BJ (cell line): Measurements from ENCODE around the gene SGSM1. TPM values are rescaled to one million over a fixed set of nuclear protein-coding genes. Genes with fewer than 3 reads are reported as not detected.

Experiments used
- CTCF ChIA-PET: fragments of 350-600 bp; formaldehyde crosslinking; extraction: SDS; loops from one replicate; lab custom pipeline; 2021; ENCODE audit warnings: antibody characterized with exemption, inconsistent platforms; lab: Yijun Ruan, JAX
- POLR2A ChIA-PET: fragments of 300-600 bp; sonication (Branson Sonifier 250); formaldehyde crosslinking; extraction: SDS; loops from one replicate; lab custom pipeline; 2021; ENCODE audit warnings: antibody characterized with exemption; lab: Charles Lee
- DNase-seq: peaks from one replicate; pipeline ENCODE4 v3.0.0-alpha.2; 2011; ENCODE audit warnings: low read depth
- H3K27me3 ChIP-seq: 2 replicates; pipeline ENCODE4 v1.6.0; 2011; ENCODE audit warnings: low read length; ENCODE audit not compliant: control insufficient read depth, insufficient read depth
- H3K36me3 ChIP-seq: 2 replicates; pipeline ENCODE4 v1.5.1; 2011; ENCODE audit warnings: low read length; ENCODE audit not compliant: control insufficient read depth, insufficient read depth
- H3K4me3 ChIP-seq: 2 replicates; pipeline ENCODE4 v1.5.1; 2011; ENCODE audit warnings: low read depth, mild to moderate bottlenecking, control low read depth, low read length
- polyA plus RNA-seq: library from polyadenylated mRNA; depleted of rRNA; stranded (reverse); fragments of >200 nt; gene quantifications from 2 replicates; pipeline ENCODE4 v1.2.3, GENCODE V29; 2011
- TF ChIP-seq, protein P1 (sequence below): IDR thresholded peaks from 2 replicates; pipeline ENCODE4 v1.5.1; 2011; ENCODE audit warnings: low read depth, mild to moderate bottlenecking, control low read depth, inconsistent platforms, low read length, moderate library complexity; ENCODE audit not compliant: insufficient read depth

SGSM1 gene
- polyA plus RNA-seq, 1 experiment: not detected

DNA sequence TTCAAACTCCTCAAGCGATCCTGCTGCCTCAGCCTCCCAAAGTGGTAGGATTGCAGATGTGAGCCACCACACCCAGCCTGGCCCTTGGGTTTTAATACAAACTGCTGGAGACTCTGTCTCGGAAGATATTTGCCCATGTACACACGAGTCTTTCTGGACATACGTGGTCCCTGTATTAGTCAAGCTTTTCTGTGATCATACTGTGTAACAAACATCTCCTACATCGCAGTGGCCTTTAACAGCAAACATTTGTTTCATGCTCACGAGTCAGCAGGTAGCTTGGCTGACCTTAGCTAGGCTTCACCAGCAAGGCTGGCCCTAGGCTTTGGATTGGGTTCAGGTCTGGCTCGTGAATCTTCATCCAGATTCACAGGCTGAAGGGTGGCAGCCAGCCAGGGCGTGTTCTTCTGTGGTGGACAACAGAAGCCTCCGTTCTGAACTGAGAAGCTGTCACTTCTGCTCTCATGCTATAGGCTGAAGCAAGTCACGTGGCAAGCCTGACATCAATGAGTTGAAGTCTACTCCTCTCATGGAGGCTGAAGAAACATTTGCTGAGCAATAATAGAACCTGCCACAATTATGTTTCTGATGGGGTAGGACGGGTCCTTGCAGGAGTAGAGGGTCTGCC lies 155.3 kb downstream of the SGSM1 start:
- DNase-seq: no peak
- POLR2A ChIA-PET: no interaction called here
- H3K27me3 ChIP-seq: no peaks in the 10 kb centered on the region

DNA sequence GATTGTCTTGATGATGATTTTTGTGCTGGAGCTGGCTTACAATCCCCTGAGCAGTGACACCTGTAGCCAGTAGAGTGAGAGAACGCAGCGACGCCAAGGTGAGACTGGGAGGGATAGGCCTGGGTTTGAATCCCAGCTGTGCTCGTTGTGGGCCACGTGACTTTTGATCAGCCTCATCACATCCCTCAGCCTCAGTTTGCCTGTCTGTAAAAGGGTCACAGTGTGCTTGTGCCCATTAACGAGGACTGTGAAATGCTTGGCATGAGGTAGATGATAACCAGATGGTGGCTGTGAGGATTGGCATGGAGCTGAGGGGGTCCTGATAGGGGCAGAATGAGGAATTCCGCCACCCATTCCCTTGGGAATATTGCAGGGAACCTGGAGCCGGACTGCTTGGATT lies 156.1 kb downstream of the SGSM1 start:
- POLR2A ChIA-PET: no interaction called here
- TF ChIP-seq, protein P1, sequence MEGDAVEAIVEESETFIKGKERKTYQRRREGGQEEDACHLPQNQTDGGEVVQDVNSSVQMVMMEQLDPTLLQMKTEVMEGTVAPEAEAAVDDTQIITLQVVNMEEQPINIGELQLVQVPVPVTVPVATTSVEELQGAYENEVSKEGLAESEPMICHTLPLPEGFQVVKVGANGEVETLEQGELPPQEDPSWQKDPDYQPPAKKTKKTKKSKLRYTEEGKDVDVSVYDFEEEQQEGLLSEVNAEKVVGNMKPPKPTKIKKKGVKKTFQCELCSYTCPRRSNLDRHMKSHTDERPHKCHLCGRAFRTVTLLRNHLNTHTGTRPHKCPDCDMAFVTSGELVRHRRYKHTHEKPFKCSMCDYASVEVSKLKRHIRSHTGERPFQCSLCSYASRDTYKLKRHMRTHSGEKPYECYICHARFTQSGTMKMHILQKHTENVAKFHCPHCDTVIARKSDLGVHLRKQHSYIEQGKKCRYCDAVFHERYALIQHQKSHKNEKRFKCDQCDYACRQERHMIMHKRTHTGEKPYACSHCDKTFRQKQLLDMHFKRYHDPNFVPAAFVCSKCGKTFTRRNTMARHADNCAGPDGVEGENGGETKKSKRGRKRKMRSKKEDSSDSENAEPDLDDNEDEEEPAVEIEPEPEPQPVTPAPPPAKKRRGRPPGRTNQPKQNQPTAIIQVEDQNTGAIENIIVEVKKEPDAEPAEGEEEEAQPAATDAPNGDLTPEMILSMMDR: no peak
- no peaks in the 10 kb centered on the region for H3K27me3 ChIP-seq
- H3K36me3 ChIP-seq: no peaks in the 10 kb centered on the region
- H3K4me3 ChIP-seq: no peak overlapping the region
- no peak for DNase-seq
- CTCF ChIA-PET: interaction anchor here (0.6 to 1.1 kb wide), 2 partner anchors 11 to 80 kb away, joined by 3 to 4 read pairs; no protein-coding TSS in a partner anchor

More for the DNA sequence above, 155.3 kb downstream of the SGSM1 start:
- CTCF ChIA-PET: interaction anchor here (0.6 kb wide), 1 partner anchor 80 kb away, joined by 3 read pairs; no protein-coding TSS in a partner anchor
- TF ChIP-seq, protein P1: no peak
- H3K36me3 ChIP-seq: no peaks in the 10 kb centered on the region
- no peak overlapping the region for H3K4me3 ChIP-seq

DNA sequence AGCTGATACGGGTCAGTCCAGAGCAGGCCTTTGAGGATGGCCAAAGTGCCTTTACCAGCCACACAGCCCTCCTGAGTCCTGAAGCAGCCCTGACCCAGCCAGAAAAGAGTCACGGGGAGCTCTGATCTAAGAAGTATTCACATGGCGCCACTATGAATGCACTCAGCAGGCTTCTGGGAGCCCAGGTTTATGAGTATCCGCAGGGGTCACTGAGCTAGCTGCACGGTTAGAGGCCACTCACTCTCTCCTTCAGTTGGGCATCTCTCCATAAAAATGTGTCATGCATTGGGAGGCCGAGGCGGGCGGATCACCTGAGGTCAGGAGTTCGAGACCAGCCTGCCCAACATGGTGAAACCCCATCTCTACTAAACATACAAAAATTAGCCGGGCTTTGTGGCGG lies 156.8 kb downstream of the SGSM1 start:
- DNase-seq: no peak
- POLR2A ChIA-PET: no interaction called here
- TF ChIP-seq, protein P1: no peak
- CTCF ChIA-PET: interaction anchor here (1.1 kb wide), 1 partner anchor 11 kb away, joined by 4 read pairs; no protein-coding TSS in a partner anchor
- Histone ChIP-seq H3K27me3 (no peaks in the 10 kb centered on the region), H3K4me3 (no peak overlapping the region), H3K36me3 (no peaks in the 10 kb centered on the region)

DNA sequence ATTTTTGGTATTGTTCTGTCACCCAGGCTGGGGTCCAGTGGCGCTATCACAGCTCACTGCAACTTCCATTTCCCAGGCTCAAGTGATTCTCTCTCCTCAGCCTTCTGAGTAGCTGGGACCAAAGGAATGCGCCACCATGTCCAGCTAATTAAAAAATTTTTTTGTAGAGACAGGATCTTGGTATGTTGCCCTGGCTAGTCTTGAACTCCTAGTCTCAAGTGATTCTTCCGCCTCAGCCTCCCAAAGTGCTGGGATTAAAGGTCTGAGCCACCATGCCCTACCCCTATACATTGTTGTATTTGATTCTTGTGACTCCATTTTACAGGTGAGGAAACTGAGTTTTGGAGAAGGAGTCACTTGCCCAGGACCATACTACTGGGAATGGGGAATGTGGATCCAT lies 158.4 kb downstream of the SGSM1 start:
- ChIA-PET CTCF (interaction anchor here (0.7 kb wide), 1 partner anchor 25 kb away, joined by 3 read pairs; no protein-coding TSS in a partner anchor), POLR2A (no interaction called here)
- TF ChIP-seq, protein P1: no peak
- H3K27me3 ChIP-seq: no peaks in the 10 kb centered on the region
- H3K36me3 ChIP-seq: no peaks in the 10 kb centered on the region
- no peak overlapping the region for H3K4me3 ChIP-seq
- no peak for DNase-seq

DNA sequence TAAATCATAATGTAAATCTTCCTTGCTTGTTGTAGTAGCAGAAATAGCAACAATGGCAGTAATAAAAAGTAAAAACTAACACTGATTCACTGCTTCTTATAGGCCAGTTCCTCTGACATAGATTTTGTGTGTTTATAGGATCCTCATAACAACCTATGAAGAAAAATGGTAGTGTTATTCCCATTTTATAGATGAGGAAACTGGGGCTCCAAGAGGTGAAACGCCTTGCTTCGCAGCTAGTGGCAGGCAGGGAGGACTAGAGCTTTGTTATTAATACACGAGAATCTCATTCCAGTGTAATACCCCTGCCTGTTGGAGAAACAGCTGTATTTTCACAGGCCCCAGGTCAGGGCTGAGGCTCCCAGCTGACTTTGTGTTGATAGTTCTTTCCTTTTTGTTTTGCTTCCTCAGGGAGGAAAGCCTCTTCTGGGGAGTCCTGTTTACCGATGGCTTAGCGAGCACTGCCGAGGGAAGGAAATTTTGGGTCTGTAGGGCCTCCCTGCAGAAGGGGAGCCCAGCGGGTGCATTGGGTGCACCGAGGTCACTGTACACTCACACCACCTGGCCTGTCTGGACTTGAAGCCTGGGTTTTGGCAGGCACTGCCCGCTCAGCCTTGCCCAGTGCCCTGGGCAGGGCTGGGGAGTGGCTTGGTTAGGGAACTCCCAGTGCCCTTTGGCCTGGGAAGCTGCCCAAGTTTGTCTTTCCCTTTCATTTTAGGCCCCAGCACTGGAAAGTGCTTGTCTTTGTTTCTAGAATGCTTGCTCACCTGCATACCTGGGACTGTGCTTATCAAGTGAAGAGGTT lies 160.0 kb downstream of the SGSM1 start:
- H3K4me3 ChIP-seq: no peak overlapping the region
- no peak for DNase-seq
- H3K36me3 ChIP-seq: no peaks in the 10 kb centered on the region
- CTCF ChIA-PET: no interaction called here
- TF ChIP-seq, protein P1: no peak
- POLR2A ChIA-PET: no interaction called here
- H3K27me3 ChIP-seq: no peaks in the 10 kb centered on the region
